Skeletal muscle satellite cell (primary cell): ENCODE measurements around the gene TSNAXIP1.
"Not testable (repeated sequence)": the region's sequence is repeated elsewhere in the genome, so short reads cannot be mapped to it uniquely, and the experiment has no call there.

ENCODE experiments used
- H3K27me3 ChIP-seq: 2 replicates; pipeline ENCODE4 v1.7.0; 2013; ENCODE audit warnings: low read length; ENCODE audit not compliant: control insufficient read depth, insufficient read depth
- H3K36me3 ChIP-seq: 2 replicates; pipeline ENCODE4 v1.7.0; 2013; ENCODE audit warnings: mild to moderate bottlenecking, control low read depth, low read length; ENCODE audit not compliant: insufficient read depth
- H3K4me1 ChIP-seq: 2 replicates; pipeline ENCODE4 v1.7.0; 2013; ENCODE audit warnings: low read length; ENCODE audit not compliant: control insufficient read depth, insufficient read depth
- H3K4me2 ChIP-seq: 2 replicates; pipeline ENCODE4 v1.7.0; 2013; ENCODE audit warnings: mild to moderate bottlenecking, low read length
- H3K4me3 ChIP-seq: 2 replicates; pipeline ENCODE4 v1.7.0; 2013; ENCODE audit warnings: low read length
- H3K9ac ChIP-seq: 2 replicates; pipeline ENCODE4 v1.7.0; 2013; ENCODE audit warnings: mild to moderate bottlenecking, low read depth, low read length, moderate library complexity
- H3K9me3 ChIP-seq: replicated peaks from 2 replicates; pipeline ENCODE4 v1.7.0; 2013; ENCODE audit warnings: mild to moderate bottlenecking, control low read depth, low read length

The TSNAXIP1 gene

DNA sequence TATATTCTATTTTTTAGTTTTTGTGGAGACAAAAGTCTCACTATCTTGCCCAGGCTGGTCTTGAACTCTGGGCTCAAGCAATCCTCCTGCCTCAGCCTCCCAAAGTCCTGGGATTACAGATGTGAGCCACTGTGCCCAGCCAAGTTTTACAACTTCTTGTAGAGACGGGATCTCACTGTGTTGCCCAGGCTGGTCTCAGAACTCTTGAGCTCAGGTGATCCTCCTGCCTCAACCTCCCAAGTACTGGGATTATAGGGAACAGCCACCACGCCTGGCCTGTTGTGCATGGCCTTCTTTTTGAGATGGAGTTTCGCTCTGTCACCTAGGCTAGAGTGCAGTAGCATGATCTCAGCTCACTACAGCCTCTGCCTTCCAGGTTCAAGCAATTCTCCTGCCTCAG is 47.0 kb downstream of the TSNAXIP1 start:
- Histone ChIP-seq H3K36me3 (peaks cover 8% of the 10 kb centered on the region), H3K9ac (no peak overlapping the region), H3K9me3 (no peaks in the 10 kb centered on the region), H3K4me1 (peaks cover 30% of the 10 kb centered on the region), H3K4me2 (no peak overlapping the region), H3K27me3 (no peaks in the 10 kb centered on the region), H3K4me3 (no peak overlapping the region)

DNA sequence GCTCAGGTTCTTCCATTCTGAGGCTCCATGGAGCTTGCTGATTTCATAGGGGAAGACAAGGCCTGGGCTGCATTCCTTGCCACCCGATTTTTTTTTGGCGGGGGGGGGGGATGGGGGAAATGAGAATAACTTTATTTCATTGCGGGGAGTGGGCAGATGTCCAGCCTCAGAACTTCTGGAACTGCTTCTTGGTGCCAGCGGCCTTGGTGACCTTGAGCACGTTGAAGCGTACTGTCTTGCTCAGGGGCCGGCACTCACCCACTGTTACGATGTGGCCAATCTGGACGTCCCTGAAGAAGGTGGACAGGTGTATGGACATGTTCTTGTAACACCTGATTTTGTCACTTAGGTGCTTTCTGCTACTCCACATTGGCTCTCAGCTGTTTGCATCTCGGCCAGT is 49.1 kb downstream of the TSNAXIP1 start:
- H3K4me3 ChIP-seq = no peak overlapping the region
- peaks cover 39% of the 10 kb centered on the region for H3K4me1 ChIP-seq
- H3K4me2 ChIP-seq = no peak overlapping the region
- no peaks in the 10 kb centered on the region for H3K9me3 ChIP-seq
- H3K27me3 ChIP-seq = no peaks in the 10 kb centered on the region
- peaks cover 7% of the 10 kb centered on the region for H3K36me3 ChIP-seq
- no peak overlapping the region for H3K9ac ChIP-seq

DNA sequence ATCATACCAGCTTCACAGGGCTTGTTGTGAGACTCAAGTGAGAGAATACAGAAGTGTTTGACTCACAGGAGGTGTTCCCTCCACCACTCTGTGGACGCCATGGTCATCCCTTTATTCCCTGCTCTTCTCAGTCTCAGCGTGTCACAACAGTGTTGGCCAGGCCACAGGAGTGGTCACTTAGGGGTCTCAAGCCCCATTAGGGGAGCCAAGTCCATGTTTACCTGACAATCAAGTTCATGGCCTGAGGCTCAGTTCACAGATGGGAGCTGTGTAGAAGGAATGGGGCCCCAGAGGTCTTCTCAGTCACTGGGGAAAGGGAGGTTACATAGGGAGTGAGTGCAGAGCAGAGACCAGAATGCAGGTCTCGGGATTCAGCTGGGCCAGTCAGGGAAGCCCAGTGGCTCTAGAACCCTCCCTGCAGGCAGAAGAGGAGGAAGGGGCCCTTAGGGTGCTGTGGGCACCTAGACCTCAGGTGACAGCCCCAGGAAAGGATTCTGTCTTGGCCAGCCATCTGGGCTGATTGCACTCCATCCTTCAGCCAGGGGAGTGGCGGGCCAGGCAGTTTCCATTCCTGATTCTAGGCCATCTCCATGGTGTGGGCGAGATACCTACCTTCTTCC is 50.3 kb downstream of the TSNAXIP1 start:
- peaks cover 51% of the 10 kb centered on the region for H3K4me1 ChIP-seq
- peak overlapping the region; percentile 41 for H3K4me2 ChIP-seq
- no peaks in the 10 kb centered on the region for H3K27me3 ChIP-seq
- no peak overlapping the region for H3K4me3 ChIP-seq
- H3K36me3 ChIP-seq = peaks cover 15% of the 10 kb centered on the region
- peak overlapping the region; percentile 63 for H3K9ac ChIP-seq
- no peaks in the 10 kb centered on the region for H3K9me3 ChIP-seq

DNA sequence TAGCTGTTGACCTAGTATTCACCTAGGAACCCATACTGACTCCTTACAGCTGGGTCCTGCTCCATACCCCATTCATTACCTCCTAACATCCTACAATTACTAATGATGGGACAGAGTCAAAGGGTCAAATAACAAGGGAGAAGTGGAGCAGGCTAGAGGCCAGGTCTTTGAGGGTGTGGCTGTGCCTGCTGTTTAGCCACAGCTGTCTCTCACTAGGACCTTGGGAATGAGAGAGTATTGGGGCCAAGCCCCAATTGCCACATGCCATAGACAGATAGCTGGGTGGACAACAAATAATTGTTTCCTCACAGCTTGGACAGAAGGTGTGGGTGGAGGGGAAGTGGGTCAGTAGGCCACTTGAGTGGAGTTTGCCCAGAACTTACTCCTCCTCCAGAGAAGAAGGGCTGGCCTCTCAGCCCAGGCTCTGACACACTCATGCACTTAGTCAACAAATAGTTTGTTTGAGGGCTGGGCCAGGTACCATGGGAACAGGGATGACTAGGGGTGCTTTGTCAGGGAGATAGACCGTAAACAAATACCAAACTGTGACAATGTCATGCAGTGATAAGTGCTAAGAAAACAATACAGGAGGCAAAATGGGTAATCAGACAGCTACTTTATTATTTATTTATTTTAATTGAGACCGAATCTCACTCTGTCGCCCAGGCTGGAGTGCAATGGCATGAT is 51.0 kb downstream of the TSNAXIP1 start:
- Histone ChIP-seq H3K9ac (peak overlapping the region; percentile 83), H3K4me1 (peaks cover 57% of the 10 kb centered on the region), H3K27me3 (no peaks in the 10 kb centered on the region), H3K9me3 (no peaks in the 10 kb centered on the region), H3K36me3 (peaks cover 15% of the 10 kb centered on the region), H3K4me2 (peak overlapping the region; percentile 41), H3K4me3 (no peak overlapping the region)

DNA sequence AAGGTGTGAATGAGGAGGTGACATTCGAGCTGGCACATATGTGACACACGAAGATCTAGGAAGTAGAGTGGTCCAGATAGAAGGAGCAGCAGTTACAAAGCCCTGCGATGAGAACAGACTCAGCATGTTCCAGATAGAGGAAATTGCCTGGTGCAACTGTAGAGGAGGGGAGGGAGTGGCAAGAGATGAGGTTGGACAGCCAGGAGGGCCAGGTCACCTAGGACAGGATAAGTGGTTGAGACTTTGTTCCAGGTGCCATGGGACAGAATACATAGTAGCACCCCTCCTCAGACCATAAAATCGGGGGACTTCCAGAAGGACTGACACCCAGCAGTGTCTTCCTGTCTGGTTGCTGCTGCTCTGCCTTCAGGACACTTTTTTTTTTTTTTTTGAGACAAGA is 51.8 kb downstream of the TSNAXIP1 start:
- H3K9me3 ChIP-seq = no peaks in the 10 kb centered on the region
- no peak overlapping the region for H3K4me3 ChIP-seq
- H3K4me2 ChIP-seq = peak overlapping the region; percentile 20
- peaks cover 65% of the 10 kb centered on the region for H3K4me1 ChIP-seq
- H3K9ac ChIP-seq = peak overlapping the region; percentile 83
- peaks cover 15% of the 10 kb centered on the region for H3K36me3 ChIP-seq
- H3K27me3 ChIP-seq = no peaks in the 10 kb centered on the region

DNA sequence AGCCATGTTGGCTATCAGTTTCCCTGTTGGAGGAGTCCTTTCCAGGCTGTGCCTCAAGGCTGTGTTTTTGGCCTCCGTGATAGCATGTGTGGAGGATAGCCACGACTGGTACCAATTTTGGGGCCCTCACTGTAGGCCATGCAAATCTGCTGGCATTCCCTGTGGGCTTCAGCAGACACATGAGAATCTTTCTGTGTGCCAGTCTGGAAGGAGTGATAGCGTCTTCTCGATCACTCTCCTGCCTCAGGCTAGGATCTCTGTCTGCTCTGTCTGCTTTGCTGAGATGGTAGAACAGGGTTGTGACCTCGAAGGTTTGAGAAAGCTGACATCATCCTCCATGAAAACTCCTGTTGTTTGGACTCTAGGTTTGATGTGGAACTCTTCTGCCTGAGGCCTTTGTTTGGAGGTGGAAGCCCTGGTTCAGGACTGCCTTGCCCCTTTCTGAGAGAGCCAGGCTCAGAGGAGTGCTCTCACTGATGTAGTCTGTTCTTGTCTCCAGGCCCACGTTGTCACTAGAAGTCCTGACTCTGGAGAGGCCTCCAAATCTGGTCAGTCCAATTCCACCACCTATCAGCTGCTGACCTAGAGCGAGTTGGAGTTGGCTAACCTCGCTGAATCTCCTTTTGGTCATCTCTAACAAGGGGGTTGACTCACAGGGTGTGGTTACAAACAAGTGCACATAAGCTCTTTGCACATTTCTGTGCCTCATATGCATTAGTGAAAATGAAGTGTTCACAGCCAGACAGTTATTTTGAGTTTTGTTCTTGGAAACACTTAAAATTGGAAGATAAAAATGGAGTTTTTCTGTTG is 54.1 kb downstream of the TSNAXIP1 start:
- peaks cover 59% of the 10 kb centered on the region for H3K4me1 ChIP-seq
- H3K9ac ChIP-seq = peak overlapping the region; percentile 45
- H3K36me3 ChIP-seq = peaks cover 26% of the 10 kb centered on the region
- no peaks in the 10 kb centered on the region for H3K9me3 ChIP-seq
- H3K27me3 ChIP-seq = no peaks in the 10 kb centered on the region
- no peak overlapping the region for H3K4me3 ChIP-seq
- H3K4me2 ChIP-seq = peak overlapping the region; percentile 22

DNA sequence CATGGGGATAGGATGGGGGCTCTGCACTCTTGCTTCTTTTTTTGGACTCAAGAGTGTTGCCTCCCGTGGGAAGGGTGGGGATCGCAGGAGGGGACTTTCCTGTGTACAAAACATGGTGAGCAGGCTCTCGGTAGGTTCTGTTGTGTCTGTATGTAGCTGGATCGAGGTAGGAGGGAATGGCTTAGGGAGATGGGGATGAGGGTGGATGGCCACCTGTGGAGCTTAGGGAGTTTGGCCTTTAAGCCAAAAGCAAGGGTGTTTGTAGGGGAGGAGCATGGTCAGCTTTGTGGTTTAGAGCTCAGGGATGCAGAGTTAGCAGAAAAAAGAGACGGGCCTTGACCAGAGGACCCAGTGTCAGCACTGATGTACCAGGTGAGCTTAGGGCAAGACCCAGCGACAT is 55.2 kb downstream of the TSNAXIP1 start:
- Histone ChIP-seq H3K27me3 (no peaks in the 10 kb centered on the region), H3K4me1 (peaks cover 55% of the 10 kb centered on the region), H3K4me3 (no peak overlapping the region), H3K4me2 (no peak overlapping the region), H3K9me3 (no peaks in the 10 kb centered on the region), H3K9ac (no peak overlapping the region), H3K36me3 (peaks cover 35% of the 10 kb centered on the region)

DNA sequence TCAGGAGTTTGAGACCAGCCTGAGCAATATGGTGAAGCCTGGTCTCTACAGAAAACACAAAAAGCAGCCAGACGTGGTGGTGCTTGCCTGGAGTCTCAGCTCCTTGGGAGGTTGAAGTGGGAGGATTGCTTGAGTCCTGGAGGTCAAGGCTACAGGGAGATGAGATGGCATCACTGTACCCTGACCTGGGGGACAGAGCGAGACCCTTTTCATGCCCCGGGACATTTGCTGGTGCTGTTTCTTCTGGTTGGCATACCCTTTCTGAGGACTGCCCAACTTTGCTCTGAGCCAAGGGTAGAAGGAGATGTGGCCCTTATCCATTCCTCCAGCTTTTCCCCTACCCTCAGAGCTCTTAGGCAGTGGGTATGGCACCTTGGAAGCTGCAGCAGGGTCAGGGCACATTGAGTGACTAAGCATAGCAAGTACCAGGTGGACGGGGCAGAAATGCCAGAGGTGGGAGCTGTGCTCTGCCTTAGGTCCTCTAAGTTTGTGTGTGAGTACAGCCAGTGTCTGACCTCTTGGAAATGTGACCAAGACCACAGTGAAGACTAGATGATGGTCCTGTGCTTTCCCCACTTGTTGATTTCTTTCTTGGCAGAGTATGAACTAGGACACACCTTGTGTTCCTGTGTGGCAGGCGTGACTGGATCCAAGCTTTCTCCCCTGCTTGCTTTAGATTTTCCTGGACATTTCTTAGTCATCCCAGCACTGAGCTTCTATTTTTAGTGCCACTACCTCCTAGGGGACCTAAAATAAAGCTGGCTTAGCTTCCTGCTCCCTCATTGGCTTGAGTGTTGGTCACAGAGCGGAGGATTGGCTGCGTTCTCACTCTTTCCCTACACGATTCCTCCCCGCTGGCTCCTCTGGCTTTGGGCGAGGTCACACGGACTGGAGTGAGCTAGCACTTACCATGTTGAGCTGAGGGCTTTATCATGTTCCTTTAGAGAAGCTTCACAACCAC is 56.2 kb downstream of the TSNAXIP1 start:
- Histone ChIP-seq H3K4me3 (peak overlapping the region; percentile 35), H3K36me3 (peaks cover 41% of the 10 kb centered on the region), H3K4me2 (peak overlapping the region; percentile 64)

DNA sequence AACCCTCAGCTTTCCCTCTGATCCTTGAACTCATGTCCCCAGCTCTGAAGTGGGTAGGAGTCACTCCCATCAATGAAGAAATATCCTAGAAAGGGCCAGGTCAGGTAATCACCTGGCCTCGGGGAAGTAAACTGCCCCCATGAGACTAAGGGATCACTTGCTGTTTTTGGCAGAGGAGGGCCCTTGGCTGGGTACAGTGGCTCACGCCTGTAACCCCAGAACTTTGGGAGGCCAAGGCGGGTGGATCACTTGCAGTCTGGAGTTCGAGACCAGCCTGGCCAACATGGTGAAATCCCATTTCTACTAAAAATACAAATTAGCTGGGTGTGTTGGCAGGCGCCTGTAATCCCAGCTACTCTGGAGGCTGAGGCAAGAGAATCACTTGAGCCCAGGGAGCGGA is 57.4 kb downstream of the TSNAXIP1 start:
- peaks cover 36% of the 10 kb centered on the region for H3K4me1 ChIP-seq
- not testable (repeated sequence) for H3K4me3 ChIP-seq, H3K4me2 ChIP-seq, H3K27me3 ChIP-seq, H3K9ac ChIP-seq, H3K9me3 ChIP-seq
- H3K36me3 ChIP-seq = peaks cover 52% of the 10 kb centered on the region

More for the DNA sequence above, 56.2 kb downstream of the TSNAXIP1 start:
- H3K9me3 ChIP-seq = no peaks in the 10 kb centered on the region
- H3K4me1 ChIP-seq = peaks cover 46% of the 10 kb centered on the region
- H3K27me3 ChIP-seq = no peaks in the 10 kb centered on the region
- peak overlapping the region; percentile 49 for H3K9ac ChIP-seq

DNA sequence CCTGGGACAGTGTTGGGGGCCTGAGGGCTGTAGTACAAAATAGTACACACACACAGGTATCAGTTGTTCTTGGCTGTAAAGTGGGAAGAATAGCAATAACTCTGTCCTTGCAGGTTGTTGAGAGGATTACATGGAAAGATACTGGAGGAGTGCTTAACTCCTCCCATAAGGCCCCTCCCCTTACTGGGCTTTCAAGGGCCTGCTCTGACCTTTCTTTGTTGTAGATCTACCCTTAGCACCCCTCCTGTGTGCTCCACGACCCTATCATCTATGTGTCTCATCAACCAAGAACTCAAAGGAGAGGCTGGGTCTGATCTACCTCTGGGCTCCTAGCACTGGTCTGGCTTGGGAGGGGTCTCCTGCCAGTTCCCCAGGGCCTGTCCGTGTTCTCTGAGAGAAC is 57.9 kb downstream of the TSNAXIP1 start:
- Histone ChIP-seq H3K4me2 (no peak overlapping the region), H3K4me1 (peaks cover 36% of the 10 kb centered on the region), H3K36me3 (peaks cover 55% of the 10 kb centered on the region), H3K9me3 (no peaks in the 10 kb centered on the region), H3K4me3 (no peak overlapping the region), H3K9ac (no peak overlapping the region), H3K27me3 (no peaks in the 10 kb centered on the region)

DNA sequence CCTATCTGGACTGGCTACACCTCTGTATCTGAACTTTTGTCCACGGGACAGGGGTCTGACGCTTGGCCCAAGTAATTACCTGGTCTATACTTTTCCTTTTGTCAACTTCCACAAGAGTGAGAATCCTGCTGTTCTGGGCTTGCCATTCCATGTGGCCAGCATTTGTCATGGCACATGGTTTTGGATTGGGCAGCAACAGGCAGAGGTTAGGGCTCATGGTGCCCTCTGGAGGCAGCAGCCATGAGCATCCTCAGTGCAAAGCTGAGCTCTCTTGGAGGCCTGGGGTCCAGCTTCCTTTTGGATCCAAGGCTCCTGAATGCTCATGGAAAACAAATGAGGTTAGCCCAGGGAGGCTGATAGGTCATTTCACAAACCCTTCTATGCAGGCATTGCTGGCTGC is 58.6 kb downstream of the TSNAXIP1 start:
- no peaks in the 10 kb centered on the region for H3K27me3 ChIP-seq
- no peak overlapping the region for H3K4me2 ChIP-seq
- H3K9me3 ChIP-seq = no peaks in the 10 kb centered on the region
- H3K4me1 ChIP-seq = peaks cover 35% of the 10 kb centered on the region
- H3K9ac ChIP-seq = no peak overlapping the region
- no peak overlapping the region for H3K4me3 ChIP-seq
- H3K36me3 ChIP-seq = peaks cover 60% of the 10 kb centered on the region
